22Rv1 (cell line): ENCODE measurements around the gene RPL27.

ENCODE experiments used
- H3K27ac ChIP-seq: fragments of 450-650 bp; 2 replicates; pipeline ENCODE4 v1.5.1; 2017
- ZFX ChIP-seq: fragments of 450-650 bp; IDR thresholded peaks from 2 replicates; pipeline ENCODE4 v1.6.1; 2017; ENCODE audit warnings: antibody characterized with exemption, borderline replicate concordance
- TF ChIP-seq, protein P1 (sequence below): fragments of 450-650 bp; IDR thresholded peaks from 2 replicates; pipeline ENCODE4 v1.5.1; 2017; ENCODE audit warnings: mild to moderate bottlenecking

Gene RPL27

DNA sequence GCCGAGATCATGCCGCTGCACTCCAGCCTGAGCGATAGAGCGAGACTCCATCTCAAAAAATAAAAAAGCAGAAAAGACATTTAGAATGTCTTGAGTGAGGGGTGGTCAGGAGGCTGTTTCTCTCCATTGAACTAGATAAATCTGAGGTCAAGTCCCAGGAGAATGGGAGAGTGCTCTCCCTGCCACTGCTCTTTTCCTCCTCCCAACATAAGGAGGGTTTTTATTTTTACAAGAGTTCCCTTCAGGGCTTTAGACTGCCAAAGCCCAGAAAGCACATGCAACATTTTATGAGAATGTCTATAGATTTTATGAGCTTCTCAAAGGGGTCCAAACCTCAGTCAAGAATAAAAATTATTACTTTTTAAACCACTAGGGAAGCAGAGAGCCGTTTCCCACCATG is 28.4 kb downstream of the RPL27 start:
- TF ChIP-seq ZFX: no peak
- TF ChIP-seq, protein P1, sequence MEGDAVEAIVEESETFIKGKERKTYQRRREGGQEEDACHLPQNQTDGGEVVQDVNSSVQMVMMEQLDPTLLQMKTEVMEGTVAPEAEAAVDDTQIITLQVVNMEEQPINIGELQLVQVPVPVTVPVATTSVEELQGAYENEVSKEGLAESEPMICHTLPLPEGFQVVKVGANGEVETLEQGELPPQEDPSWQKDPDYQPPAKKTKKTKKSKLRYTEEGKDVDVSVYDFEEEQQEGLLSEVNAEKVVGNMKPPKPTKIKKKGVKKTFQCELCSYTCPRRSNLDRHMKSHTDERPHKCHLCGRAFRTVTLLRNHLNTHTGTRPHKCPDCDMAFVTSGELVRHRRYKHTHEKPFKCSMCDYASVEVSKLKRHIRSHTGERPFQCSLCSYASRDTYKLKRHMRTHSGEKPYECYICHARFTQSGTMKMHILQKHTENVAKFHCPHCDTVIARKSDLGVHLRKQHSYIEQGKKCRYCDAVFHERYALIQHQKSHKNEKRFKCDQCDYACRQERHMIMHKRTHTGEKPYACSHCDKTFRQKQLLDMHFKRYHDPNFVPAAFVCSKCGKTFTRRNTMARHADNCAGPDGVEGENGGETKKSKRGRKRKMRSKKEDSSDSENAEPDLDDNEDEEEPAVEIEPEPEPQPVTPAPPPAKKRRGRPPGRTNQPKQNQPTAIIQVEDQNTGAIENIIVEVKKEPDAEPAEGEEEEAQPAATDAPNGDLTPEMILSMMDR: no peak
- no peak overlapping the region for H3K27ac ChIP-seq

- no peak overlapping the region for H3K27ac ChIP-seq
- no peak for TF ChIP-seq ZFX
- TF ChIP-seq, protein P1: no peak
Observed at GRCh38 chr17:43027091-43028032, 29.1 kb downstream of the RPL27 start.

- H3K27ac ChIP-seq: no peak overlapping the region
- TF ChIP-seq, protein P1: no peak
- TF ChIP-seq ZFX: no peak
Observed at GRCh38 chr17:43028221-43028861, 30.1 kb downstream of the RPL27 start.

DNA sequence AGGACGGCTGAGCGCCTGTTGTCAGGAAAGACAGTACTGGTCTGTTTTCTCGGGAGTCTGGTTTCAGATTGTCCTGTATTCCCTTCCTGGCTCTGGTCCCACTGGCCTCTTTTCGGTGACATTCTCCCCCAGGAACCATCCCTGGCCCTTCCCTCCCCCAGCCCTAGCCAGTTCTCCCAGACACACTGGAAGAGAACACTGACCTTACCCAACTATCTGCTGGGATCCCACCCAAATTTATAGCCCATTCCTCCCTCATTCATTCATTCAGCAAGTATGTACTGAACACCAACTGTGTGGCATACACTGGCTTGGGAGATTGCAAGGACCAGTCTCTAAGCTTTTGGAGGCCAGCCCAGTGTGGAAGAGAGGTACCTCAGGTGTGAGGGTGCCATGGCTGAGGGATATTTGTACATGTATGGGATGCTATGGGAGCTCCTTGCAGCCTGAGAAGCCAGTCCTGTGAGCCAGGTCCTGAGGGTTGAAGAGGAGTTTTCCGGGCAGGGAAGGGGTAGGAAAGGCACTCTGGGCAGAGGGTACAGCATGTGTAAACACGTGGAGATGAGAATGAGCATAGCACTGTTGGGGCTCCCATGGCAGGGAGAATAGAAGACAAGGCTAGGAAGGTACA is 32.0 kb downstream of the RPL27 start:
- TF ChIP-seq, protein P1: no peak
- no peak for TF ChIP-seq ZFX
- H3K27ac ChIP-seq: no peak overlapping the region

GRCh38 chr17:43031666-43032065 is 33.4 kb downstream of the RPL27 start:
- TF ChIP-seq, protein P1: no peak
- H3K27ac ChIP-seq: no peak overlapping the region

GRCh38 chr17:43033948-43034881 is 36.0 kb downstream of the RPL27 start:
- TF ChIP-seq ZFX: no peak
- TF ChIP-seq, protein P1: no peak
- H3K27ac ChIP-seq: no peak overlapping the region
